ENCODE data around the gene CTNNBL1.
"Not testable (repeated sequence)": the region's sequence is repeated elsewhere in the genome, so short reads cannot be mapped to it uniquely, and the experiment has no call there.

CTNNBL1 gene

GRCh38 chr20:37692459-37693166, 1.2 kb upstream of the CTNNBL1 start:
- peaks cover 13% of the 10 kb centered on the region for H3K36me3 Mint-ChIP-seq (ENCODE audit: low read depth)
- peak overlapping the region; percentile 14 for H3K27ac Mint-ChIP-seq
- H3K4me3 Mint-ChIP-seq = no peak overlapping the region
- peaks cover 42% of the 10 kb centered on the region for H3K4me1 Mint-ChIP-seq (ENCODE audit: low read depth)
- no peaks in the 10 kb centered on the region for H3K9me3 Mint-ChIP-seq
- peaks cover 38% of the 10 kb centered on the region for H3K27me3 Mint-ChIP-seq

DNA sequence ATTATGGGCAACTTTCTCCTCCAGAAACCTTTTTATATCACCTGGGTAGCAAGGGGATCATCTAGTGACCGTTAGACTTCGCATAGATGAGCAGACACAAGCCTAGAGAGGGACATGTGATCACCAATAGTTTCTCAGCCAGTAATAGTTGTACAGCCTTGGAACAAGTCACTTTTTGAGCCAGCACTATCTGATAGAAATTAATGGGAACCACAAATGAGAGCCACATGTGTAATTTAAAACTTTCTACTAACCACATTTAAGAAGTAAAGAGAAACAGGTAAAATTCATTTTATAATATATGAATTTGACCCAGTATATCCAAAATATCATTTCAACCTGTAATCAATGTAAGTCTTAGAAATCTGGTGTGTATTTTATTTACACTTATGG, 592 bp upstream of the CTNNBL1 start:
- Mint-ChIP-seq H3K9me3 (no peaks in the 10 kb centered on the region), H3K27ac (peak overlapping the region; percentile 94), H3K36me3 (ENCODE audit: low read depth) (peaks cover 18% of the 10 kb centered on the region), H3K27me3 (peaks cover 33% of the 10 kb centered on the region), H3K4me1 (ENCODE audit: low read depth) (peaks cover 40% of the 10 kb centered on the region), H3K4me3 (peak overlapping the region; percentile 98)

GRCh38 chr20:37695684-37696342, 2.0 kb downstream of the CTNNBL1 start:
- H3K27ac Mint-ChIP-seq = no peak overlapping the region
- H3K36me3 Mint-ChIP-seq (ENCODE audit: low read depth) = peaks cover 28% of the 10 kb centered on the region
- no peaks in the 10 kb centered on the region for H3K9me3 Mint-ChIP-seq
- H3K27me3 Mint-ChIP-seq = peaks cover 13% of the 10 kb centered on the region
- peaks cover 60% of the 10 kb centered on the region for H3K4me1 Mint-ChIP-seq (ENCODE audit: low read depth)
- peak overlapping the region; percentile 28 for H3K4me3 Mint-ChIP-seq

DNA sequence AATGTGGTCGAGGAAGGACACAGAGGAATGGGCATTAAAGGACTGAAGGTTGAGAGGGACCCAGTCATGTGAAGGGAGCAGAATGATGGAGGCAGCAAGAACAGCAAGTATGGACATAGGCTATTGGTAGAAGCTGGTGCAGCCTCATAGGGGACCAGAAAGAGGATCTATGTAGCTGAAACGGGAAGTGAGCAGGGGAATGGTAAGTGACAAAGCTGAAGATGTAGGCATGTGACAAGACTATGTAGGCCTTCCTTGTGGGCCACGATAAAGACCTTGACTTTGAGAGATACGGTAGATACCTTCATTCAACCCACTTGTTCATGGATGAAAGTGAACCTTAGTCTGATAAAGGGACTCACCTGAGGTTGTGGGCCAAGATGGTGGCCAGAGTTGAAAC, 3.5 kb downstream of the CTNNBL1 start:
- peaks cover 5% of the 10 kb centered on the region for H3K27me3 Mint-ChIP-seq
- peak overlapping the region; percentile 5 for H3K27ac Mint-ChIP-seq
- peaks cover 28% of the 10 kb centered on the region for H3K36me3 Mint-ChIP-seq (ENCODE audit: low read depth)
- peaks cover 60% of the 10 kb centered on the region for H3K4me1 Mint-ChIP-seq (ENCODE audit: low read depth)
- H3K4me3 Mint-ChIP-seq = no peak overlapping the region
- no peaks in the 10 kb centered on the region for H3K9me3 Mint-ChIP-seq

DNA sequence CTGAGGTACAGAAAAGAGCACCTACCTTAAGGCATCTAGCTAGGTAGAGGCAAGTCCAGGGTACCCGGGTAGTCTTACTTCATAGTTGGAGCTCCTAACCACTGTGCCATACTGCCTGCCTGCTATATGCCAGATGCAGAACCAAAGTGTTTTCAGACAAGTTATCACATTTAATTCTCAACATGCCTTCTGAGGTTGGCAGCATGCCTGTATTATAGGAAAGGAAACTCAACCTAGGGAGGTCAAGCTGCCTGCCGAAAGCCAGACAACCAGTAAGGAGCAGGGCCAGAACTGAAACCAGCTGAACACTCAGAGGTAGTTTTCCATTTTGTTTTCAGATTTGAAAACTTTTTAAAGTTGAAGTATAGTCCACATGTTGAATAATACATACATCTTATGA, 5.4 kb downstream of the CTNNBL1 start:
- H3K4me3 Mint-ChIP-seq = no peak overlapping the region
- no peak overlapping the region for H3K27ac Mint-ChIP-seq
- H3K4me1 Mint-ChIP-seq (ENCODE audit: low read depth) = peaks cover 48% of the 10 kb centered on the region
- no peaks in the 10 kb centered on the region for H3K27me3 Mint-ChIP-seq
- H3K36me3 Mint-ChIP-seq (ENCODE audit: low read depth) = peaks cover 28% of the 10 kb centered on the region
- H3K9me3 Mint-ChIP-seq = no peaks in the 10 kb centered on the region

GRCh38 chr20:37700301-37700700, 6.5 kb downstream of the CTNNBL1 start:
- Mint-ChIP-seq H3K4me1 (ENCODE audit: low read depth) (peaks cover 37% of the 10 kb centered on the region), H3K27me3 (no peaks in the 10 kb centered on the region), H3K27ac (no peak overlapping the region), H3K4me3 (no peak overlapping the region), H3K9me3 (no peaks in the 10 kb centered on the region), H3K36me3 (ENCODE audit: low read depth) (peaks cover 28% of the 10 kb centered on the region)

DNA sequence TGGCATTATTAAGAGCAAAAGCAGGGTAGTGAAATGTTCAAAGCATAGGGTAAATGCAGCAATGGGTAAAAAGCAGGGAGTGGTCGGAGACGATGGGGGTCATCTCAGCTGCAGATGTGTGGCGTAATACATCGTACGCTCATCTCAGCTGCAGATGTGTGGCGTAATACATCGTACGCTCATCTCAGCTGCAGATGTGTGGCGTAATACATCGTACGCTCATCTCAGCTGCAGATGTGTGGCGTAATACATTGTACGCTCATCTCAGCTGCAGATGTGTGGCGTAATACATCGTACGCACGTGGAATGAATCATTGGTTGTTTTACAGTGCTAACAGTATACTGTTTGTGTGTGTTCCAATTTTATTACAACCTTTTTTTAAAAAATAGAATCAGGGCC, 7.8 kb downstream of the CTNNBL1 start:
- H3K4me3 Mint-ChIP-seq, H3K9me3 Mint-ChIP-seq, H3K27ac Mint-ChIP-seq, H3K27me3 Mint-ChIP-seq: not testable (repeated sequence)
- Mint-ChIP-seq H3K36me3 (ENCODE audit: low read depth) (peaks cover 21% of the 10 kb centered on the region), H3K4me1 (ENCODE audit: low read depth) (peaks cover 29% of the 10 kb centered on the region)

DNA sequence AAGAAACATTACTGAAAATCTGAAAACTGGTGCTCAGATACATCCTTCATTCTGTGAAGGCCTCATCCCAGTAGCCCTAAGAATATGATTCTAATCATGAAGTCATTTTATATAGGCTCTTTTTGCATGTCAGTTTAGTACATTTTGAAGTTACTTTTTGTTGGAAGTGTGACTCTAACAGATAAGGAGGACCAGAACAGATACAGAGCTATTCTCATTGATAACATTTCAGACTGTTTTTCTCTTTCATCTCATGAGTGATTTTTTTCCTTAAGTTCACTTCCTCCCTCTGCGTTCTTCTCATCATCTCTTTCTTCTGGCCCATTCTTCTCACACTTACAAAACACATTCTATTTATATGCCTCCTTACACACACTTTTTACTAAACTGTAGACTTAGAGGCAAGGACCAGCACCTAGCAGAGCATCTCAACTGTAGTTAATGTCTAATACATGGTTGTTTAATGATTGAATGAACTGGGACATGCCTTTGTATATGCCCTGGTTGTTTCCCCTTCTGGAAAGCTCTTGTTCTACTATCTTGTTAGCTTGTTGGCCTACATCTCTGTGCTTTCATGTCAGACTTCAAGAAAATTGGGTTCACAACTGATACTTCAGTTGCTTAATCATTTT, 8.7 kb downstream of the CTNNBL1 start:
- H3K27me3 Mint-ChIP-seq = no peaks in the 10 kb centered on the region
- no peak overlapping the region for H3K4me3 Mint-ChIP-seq
- H3K27ac Mint-ChIP-seq = no peak overlapping the region
- no peaks in the 10 kb centered on the region for H3K9me3 Mint-ChIP-seq
- peaks cover 25% of the 10 kb centered on the region for H3K4me1 Mint-ChIP-seq (ENCODE audit: low read depth)
- peaks cover 19% of the 10 kb centered on the region for H3K36me3 Mint-ChIP-seq (ENCODE audit: low read depth)

DNA sequence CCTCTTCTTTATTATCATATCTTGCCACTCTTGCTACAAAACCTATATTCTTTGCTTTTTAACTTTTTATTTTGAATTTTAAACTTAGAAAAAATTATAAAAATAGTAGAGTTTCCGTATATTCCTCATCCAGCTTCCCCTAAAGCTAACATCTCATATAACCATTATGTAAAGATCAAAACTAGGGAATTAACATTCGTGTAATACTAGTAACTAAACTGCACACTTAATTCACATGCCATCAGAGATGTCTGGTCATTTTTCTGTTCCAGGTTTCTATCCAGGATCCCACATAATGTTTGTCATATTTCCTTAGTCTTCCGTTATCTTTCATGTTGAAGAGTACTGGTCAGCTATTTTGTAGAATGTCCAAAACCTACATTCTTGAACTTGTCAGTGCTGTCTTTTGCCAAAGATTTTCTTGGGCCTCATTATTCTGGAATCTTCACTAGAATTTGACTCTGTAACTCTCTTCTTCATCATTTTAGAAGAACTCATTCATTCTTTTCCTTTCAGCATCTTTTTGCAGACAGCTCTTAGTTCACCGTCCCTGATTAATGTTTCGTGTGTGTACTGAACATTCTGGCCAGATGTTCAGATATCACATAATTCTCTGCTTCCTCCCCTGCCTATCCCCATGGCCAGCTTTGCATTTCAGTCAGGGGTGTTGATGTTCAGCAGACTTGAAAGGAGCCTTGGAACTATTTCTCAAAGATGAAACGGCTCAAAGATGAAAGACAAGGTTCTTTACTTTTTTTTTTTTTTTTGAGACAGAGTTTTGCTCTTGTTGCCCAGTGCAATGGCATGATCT, 9.4 kb downstream of the CTNNBL1 start:
- Mint-ChIP-seq H3K9me3 (no peaks in the 10 kb centered on the region), H3K36me3 (ENCODE audit: low read depth) (peaks cover 17% of the 10 kb centered on the region), H3K4me1 (ENCODE audit: low read depth) (peaks cover 26% of the 10 kb centered on the region)

DNA sequence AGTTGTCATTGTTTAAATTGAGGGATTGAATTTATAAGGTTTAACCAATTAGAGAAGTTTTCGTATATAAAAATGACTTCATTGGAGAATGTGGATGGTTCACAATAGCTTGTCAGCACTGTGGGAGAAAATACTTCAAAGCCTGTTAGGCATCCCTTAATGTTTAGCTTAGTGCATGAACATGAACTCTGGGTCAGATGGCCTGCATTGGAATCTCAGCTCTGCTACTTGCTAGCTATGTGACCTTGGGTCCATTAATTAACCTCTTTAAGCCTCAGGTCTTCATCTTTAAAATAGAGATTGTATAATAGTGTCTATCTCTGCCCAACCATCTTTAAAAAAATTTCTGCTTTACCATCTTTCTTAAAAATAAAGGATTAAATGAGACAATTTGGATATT, 11.1 kb downstream of the CTNNBL1 start:
- no peaks in the 10 kb centered on the region for H3K27me3 Mint-ChIP-seq
- H3K4me3 Mint-ChIP-seq = no peak overlapping the region
- peaks cover 16% of the 10 kb centered on the region for H3K4me1 Mint-ChIP-seq (ENCODE audit: low read depth)
- peaks cover 11% of the 10 kb centered on the region for H3K36me3 Mint-ChIP-seq (ENCODE audit: low read depth)
- no peaks in the 10 kb centered on the region for H3K9me3 Mint-ChIP-seq
- H3K27ac Mint-ChIP-seq = no peak overlapping the region

More for the DNA sequence above, 9.4 kb downstream of the CTNNBL1 start:
- H3K4me3 Mint-ChIP-seq = no peak overlapping the region
- no peak overlapping the region for H3K27ac Mint-ChIP-seq
- H3K27me3 Mint-ChIP-seq = no peaks in the 10 kb centered on the region

DNA sequence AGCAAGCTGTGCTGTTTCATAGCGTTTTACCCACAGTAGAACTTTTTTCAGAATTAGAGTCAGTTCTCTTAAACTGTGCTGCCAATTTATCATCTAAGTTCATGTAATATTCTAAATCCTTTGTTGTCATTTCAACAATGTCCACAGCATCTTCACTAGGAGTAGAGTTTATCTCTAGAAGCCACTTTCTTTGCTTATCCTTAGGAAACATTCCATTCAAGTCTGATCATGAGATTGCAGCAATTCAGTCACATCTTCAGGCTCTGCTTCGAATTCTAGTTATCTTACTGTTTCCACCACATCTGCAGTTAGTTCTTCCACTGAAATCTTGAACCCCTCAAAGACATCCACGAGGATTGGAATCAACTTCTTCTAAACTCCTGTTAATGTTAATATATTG, 12.5 kb downstream of the CTNNBL1 start:
- Mint-ChIP-seq H3K27ac (no peak overlapping the region), H3K4me1 (ENCODE audit: low read depth) (peaks cover 18% of the 10 kb centered on the region), H3K27me3 (no peaks in the 10 kb centered on the region), H3K36me3 (ENCODE audit: low read depth) (peaks cover 12% of the 10 kb centered on the region), H3K4me3 (no peak overlapping the region), H3K9me3 (no peaks in the 10 kb centered on the region)

GRCh38 chr20:37711001-37711400, 17.2 kb downstream of the CTNNBL1 start:
- no peaks in the 10 kb centered on the region for H3K9me3 Mint-ChIP-seq
- H3K27me3 Mint-ChIP-seq = no peaks in the 10 kb centered on the region
- H3K4me1 Mint-ChIP-seq (ENCODE audit: low read depth) = peaks cover 30% of the 10 kb centered on the region
- no peak overlapping the region for H3K4me3 Mint-ChIP-seq
- peaks cover 31% of the 10 kb centered on the region for H3K36me3 Mint-ChIP-seq (ENCODE audit: low read depth)
- peak overlapping the region; percentile 12 for H3K27ac Mint-ChIP-seq

GRCh38 chr20:37711994-37712964, 18.4 kb downstream of the CTNNBL1 start:
- peaks cover 36% of the 10 kb centered on the region for H3K36me3 Mint-ChIP-seq (ENCODE audit: low read depth)
- H3K27ac Mint-ChIP-seq = no peak overlapping the region
- H3K4me1 Mint-ChIP-seq (ENCODE audit: low read depth) = peaks cover 37% of the 10 kb centered on the region
- no peak overlapping the region for H3K4me3 Mint-ChIP-seq
- no peaks in the 10 kb centered on the region for H3K27me3 Mint-ChIP-seq
- H3K9me3 Mint-ChIP-seq = no peaks in the 10 kb centered on the region

GRCh38 chr20:37713396-37713795, 19.6 kb downstream of the CTNNBL1 start:
- Mint-ChIP-seq H3K9me3 (no peaks in the 10 kb centered on the region), H3K4me3 (no peak overlapping the region), H3K4me1 (ENCODE audit: low read depth) (peaks cover 31% of the 10 kb centered on the region), H3K36me3 (ENCODE audit: low read depth) (peaks cover 29% of the 10 kb centered on the region), H3K27me3 (no peaks in the 10 kb centered on the region), H3K27ac (no peak overlapping the region)
